AG04450 (cell line): ENCODE results near the gene ZNF655. TPM values are rescaled to one million over a fixed set of nuclear protein-coding genes. Genes with fewer than 3 reads are reported as not detected.
A peak's percentile ranks its signal among the peaks of the same experiment; 100 is the strongest.

Experiments
- CTCF ChIA-PET: fragments of 300-600, 350-600 bp; formaldehyde crosslinking; extraction: SDS; loops from one replicate; lab custom pipeline; 2022; ENCODE audit warnings: antibody characterized with exemption, inconsistent platforms; lab: Charles Lee
- POLR2A ChIA-PET: fragments of 350-600 bp; formaldehyde crosslinking; extraction: SDS; loops from one replicate; lab custom pipeline; 2021; ENCODE audit warnings: antibody characterized with exemption, inconsistent platforms; lab: Yijun Ruan, JAX
- DNase-seq: peaks from one replicate; pipeline ENCODE4 v3.0.0-alpha.2; 2011; ENCODE audit warnings: low read depth, low spot score
- H3K27ac ChIP-seq: one replicate; pipeline ENCODE4 v1.5.1; 2012; ENCODE audit warnings: low read depth, low read length, control low read depth
- H3K27me3 ChIP-seq: one replicate; pipeline ENCODE4 v1.6.0; 2012; ENCODE audit warnings: low read length; ENCODE audit not compliant: control insufficient read depth, insufficient read depth
- H3K4me3 ChIP-seq: 2 replicates; pipeline ENCODE4 v1.5.1; 2011; ENCODE audit warnings: mild to moderate bottlenecking, low read depth, low read length, control low read depth
- H3K9me3 ChIP-seq: 2 replicates; pipeline ENCODE4 v1.5.1; 2012; ENCODE audit warnings: low read length; ENCODE audit not compliant: control insufficient read depth, insufficient read depth
- polyA plus RNA-seq: library from polyadenylated mRNA; depleted of rRNA; stranded (reverse); fragments of >200 nt; gene quantifications from 2 replicates; pipeline ENCODE4 v1.2.3, GENCODE V29; 2011
- TF ChIP-seq, protein P1 (sequence below): IDR thresholded peaks from 2 replicates; pipeline ENCODE4 v1.5.1; 2011; ENCODE audit warnings: low read depth, low read length, control low read depth, inconsistent platforms

Gene ZNF655
- polyA plus RNA-seq, 1 experiment: 79.3 TPM

DNA sequence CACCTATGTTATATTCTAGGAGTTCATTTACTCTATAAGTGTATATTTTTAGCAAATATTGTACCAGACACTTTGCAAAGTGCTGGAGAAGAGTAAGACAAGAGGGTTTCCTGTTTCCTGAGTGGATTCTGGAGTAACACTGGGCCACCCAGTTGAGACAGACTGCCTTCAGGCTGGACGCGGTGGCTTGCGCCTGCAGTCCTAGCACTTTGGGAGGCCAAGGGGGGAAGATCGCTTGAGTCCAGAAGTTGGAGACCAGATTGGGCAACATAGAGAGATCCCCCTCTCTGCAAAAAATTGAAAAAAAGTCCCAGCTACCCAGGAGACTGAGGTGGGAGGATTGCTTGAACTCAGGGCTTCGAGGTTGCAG, 57.5 kb downstream of the ZNF655 start:
- ChIA-PET CTCF (interaction anchor here (0.7 to 1.5 kb wide), 3 partner anchors 13 to 90 kb away, joined by 3 to 9 read pairs (median 4); no protein-coding TSS in a partner anchor), POLR2A (interaction anchor here (1.3 kb wide), 2 partner anchors 56 to 58 kb away, joined by 3 to 7 read pairs; no protein-coding TSS in a partner anchor)
- no peak for DNase-seq
- H3K9me3 ChIP-seq: no peaks in the 10 kb centered on the region; the same call in 1 of the 2 replicates
- no peak overlapping the region for H3K27ac ChIP-seq
- no peaks in the 10 kb centered on the region for H3K27me3 ChIP-seq
- TF ChIP-seq, protein P1, sequence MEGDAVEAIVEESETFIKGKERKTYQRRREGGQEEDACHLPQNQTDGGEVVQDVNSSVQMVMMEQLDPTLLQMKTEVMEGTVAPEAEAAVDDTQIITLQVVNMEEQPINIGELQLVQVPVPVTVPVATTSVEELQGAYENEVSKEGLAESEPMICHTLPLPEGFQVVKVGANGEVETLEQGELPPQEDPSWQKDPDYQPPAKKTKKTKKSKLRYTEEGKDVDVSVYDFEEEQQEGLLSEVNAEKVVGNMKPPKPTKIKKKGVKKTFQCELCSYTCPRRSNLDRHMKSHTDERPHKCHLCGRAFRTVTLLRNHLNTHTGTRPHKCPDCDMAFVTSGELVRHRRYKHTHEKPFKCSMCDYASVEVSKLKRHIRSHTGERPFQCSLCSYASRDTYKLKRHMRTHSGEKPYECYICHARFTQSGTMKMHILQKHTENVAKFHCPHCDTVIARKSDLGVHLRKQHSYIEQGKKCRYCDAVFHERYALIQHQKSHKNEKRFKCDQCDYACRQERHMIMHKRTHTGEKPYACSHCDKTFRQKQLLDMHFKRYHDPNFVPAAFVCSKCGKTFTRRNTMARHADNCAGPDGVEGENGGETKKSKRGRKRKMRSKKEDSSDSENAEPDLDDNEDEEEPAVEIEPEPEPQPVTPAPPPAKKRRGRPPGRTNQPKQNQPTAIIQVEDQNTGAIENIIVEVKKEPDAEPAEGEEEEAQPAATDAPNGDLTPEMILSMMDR: no peak
- H3K4me3 ChIP-seq: peak overlapping the region; percentile 69; the same call in 1 of the 2 replicates

DNA sequence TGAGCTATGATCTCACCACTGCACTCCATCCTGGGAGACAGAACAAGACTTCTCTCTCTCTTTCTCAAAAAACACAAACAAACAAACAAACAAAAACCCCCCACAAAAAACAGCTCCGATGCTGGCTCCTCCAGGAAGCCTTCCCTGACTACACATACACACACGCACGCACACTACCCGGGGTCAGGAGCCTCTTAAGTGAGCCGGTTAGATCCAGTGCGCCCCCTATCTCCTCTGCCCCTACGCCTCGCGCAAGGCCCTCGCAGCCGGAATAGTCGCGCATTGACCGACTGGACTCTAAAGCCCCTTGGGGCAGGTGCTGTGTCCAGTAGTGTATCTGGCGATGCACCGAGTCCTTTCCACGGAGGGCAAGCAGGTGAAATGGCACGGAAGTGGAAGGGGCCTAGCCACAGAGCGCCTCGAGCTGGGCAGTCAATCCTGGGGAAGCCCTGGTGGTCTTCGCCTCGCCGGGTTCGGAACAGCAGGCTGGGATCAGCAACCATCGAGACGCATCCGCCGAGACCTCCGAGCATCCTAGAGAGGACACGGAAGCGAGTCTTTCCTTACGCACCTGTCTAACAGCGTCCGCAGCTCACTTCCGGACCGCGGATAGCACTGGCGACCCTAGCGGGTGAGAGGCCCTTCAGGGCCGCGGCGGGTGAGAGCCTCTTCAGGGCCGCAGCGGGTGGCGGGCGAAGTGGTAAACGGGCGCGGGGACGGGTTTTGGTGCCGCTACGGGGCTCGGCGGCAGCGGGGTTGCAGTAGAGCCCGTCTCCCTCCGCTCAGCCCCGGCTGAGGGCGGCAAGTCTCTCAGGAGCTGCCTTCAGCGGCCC, 58.1 kb downstream of the ZNF655 start, which contains the start of gene ZSCAN25:
Gene ZSCAN25 (plus strand): TSS at position 588 of the 833 bp plus-strand sequence. CDS start 2,661 bp downstream, outside the sequence.
- H3K4me3 ChIP-seq: peak within 1 kb of the TSS; percentile 69
- ChIA-PET CTCF (interaction anchor here (0.7 to 1.5 kb wide), 3 partner anchors 13 to 91 kb away, joined by 3 to 9 read pairs (median 4); no protein-coding TSS in a partner anchor), POLR2A (interaction anchor here (0.6 to 1.6 kb wide), 4 partner anchors 13 to 454 kb away, joined by 3 to 7 read pairs (median 6); no protein-coding TSS in a partner anchor)
- TF ChIP-seq, protein P1: peak; percentile 52
- H3K27me3 ChIP-seq: no peaks in the 10 kb centered on the region
- DNase-seq: peak; percentile 86
- no peaks in the 10 kb centered on the region; the same call in 1 of the 2 replicates for H3K9me3 ChIP-seq
- H3K27ac ChIP-seq: peak within 1 kb of the TSS; percentile 63

DNA sequence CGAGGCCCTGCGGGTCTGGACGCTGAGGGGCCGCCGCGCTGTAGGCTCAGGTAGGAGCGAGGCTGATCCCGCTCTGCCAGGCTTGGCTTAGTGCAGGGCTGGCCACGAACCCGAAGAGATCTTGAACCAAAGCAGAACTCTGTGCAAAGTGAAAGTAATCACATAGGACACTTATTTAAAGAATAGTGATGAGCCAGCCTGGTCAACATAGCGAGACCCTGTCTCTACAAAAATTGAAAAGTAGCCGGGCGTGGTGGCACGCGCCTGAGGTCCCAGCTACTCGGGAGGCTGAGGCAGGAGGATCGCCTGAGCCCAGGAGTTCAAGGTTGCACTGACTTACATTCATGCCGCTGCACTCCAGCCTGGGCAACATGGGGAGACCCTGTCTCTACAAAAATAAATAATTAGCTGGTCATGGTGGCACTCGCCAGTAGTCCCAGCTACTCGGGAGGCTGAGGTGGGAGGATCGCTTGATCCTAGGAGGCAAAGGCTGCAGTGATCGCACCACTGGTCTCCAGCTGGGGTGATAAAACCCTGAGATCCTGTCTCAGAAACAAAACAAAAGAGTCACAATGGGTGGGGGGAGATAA, 58.8 kb downstream of the ZNF655 start:
- ChIA-PET POLR2A (interaction anchor here (1.3 to 1.6 kb wide), 3 partner anchors 12 to 59 kb away, joined by 3 to 7 read pairs (median 5); no protein-coding TSS in a partner anchor), CTCF (no interaction called here)
- Histone ChIP-seq H3K27me3 (no peaks in the 10 kb centered on the region), H3K27ac (peak overlapping the region; percentile 63), H3K9me3 (no peaks in the 10 kb centered on the region; the same call in 1 of the 2 replicates), H3K4me3 (peak overlapping the region; percentile 69)
- no peak for DNase-seq
- TF ChIP-seq, protein P1: no peak

DNA sequence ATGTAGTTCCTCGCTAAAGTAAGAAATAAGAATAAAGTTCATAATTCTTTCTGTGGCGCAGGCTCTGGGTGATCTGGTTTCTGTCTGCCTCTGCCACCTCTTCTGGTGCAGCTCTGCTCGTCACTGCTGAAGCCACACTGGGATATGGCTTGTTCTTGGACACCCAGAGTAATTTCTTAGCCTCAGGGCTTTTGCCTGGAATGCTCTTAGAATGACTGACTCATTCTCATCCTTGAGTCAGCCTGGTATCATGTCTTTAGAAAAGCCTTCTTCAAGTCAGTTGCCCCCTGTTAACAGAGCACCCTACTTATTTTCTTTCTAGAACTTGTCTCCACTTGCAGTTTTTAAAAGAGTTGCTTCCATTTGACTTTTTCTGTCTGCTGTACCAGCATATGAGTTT, 60.3 kb downstream of the ZNF655 start:
- POLR2A ChIA-PET: no interaction called here
- no peak for DNase-seq
- TF ChIP-seq, protein P1: no peak
- H3K9me3 ChIP-seq: no peaks in the 10 kb centered on the region; the same call in 1 of the 2 replicates
- CTCF ChIA-PET: no interaction called here
- H3K27ac ChIP-seq: no peak overlapping the region
- no peak overlapping the region for H3K4me3 ChIP-seq
- no peaks in the 10 kb centered on the region for H3K27me3 ChIP-seq
